ENCODE data around the gene DNAJC3.

DNA sequence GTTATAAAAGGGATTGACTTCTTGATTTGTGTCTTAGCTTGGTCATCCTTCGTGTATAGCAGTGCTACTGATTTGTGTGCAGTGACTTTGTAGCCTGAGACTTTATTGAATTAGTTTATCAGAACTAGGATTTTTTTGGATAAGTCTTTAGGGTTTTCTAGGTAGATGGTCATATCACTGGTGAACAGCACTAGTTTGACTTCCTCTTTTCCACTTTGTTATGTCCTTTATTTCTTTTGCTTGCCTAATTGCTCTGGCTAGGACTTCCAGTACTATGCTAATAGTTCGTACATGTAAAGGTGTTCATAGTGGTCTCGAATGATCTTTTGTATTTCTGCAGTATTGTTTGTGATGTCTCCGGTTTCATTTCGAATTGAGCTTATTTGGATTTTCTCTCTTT lies 145.4 kb downstream of the DNAJC3 start:
- TF ChIP-seq EZH2 (IDR thresholded peaks at IDR 0.05) (no peak), POLR2AphosphoS5 (IDR thresholded peaks at IDR 0.05; ENCODE audit: borderline replicate concordance, low read depth, low read length) (no peak), FOXP2 (optimal IDR thresholded peaks at IDR 0.05; ENCODE audit: control extremely low read depth, extremely low read length, insufficient read depth) (no peak)

Data from SK-N-MC (cell line).